NB4 (cell line): Measurements from ENCODE around the gene RNF114.

Source experiments
- DNase-seq: peaks from one replicate; pipeline ENCODE4 v3.0.0; 2010; ENCODE audit warnings: low read depth
- H3K4me3 ChIP-seq: one replicate; pipeline ENCODE4 v1.5.1; 2011; ENCODE audit warnings: mild to moderate bottlenecking, low read depth, low read length, moderate library complexity
- MYC ChIP-seq: IDR thresholded peaks from 2 replicates; pipeline ENCODE4 v1.6.1; 2011; ENCODE audit warnings: low read depth, low read length
- POLR2A ChIP-seq: IDR thresholded peaks from 2 replicates; pipeline ENCODE4 v1.6.1; 2011; ENCODE audit warnings: mild to moderate bottlenecking; ENCODE audit not compliant: insufficient read length; ENCODE audit errors: extremely low read depth
- TF ChIP-seq, protein P1 (sequence below): IDR thresholded peaks from one replicate; pipeline ENCODE4 v1.5.1; 2012; ENCODE audit warnings: low read depth, low read length
- TF ChIP-seq, protein P2 (sequence below): IDR thresholded peaks from 2 replicates; pipeline ENCODE4 v1.6.1; 2011; ENCODE audit warnings: low read depth, low read length

The RNF114 gene

DNA sequence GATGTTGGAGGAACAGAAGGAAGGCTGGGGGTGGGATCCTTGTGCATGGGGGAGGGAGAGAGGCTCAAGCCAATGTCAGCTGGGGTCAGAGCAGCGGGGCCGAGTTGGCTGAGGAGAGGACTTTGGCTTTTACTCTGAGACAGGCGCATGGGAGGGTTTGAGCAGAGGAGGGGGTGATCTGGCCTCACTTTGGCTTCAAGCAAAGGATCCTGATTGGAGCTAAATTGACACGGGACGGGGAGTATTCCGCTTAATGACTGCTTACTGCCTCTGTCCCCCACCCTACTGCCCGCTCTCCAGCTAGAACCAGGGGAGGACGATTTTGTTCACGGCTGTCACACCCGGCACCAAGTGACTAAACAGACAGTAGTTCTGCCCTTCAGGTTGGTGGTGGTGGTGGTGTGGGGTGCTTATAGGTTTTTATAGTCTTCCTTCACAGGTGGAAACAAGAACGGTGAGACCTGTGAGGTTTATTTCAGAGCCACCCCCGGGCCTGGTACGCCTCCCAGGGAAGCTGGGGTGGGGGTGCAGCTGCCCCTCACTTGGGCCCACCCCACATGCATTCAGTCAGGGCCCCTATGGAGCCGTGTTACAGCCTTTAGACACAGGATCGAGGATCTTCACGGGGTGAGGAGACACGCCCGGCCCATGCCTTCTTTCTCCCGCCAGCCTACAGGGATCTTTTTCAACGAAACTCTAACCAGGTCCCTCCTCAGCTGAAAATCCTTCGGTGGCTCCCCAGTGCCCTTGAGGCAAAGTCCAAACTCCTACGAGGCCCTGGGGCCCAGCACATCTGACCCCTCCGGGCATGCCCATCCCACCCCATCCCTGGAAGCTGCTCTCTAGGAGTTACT is 45.2 kb downstream of the RNF114 start:
- TF ChIP-seq, protein P1, sequence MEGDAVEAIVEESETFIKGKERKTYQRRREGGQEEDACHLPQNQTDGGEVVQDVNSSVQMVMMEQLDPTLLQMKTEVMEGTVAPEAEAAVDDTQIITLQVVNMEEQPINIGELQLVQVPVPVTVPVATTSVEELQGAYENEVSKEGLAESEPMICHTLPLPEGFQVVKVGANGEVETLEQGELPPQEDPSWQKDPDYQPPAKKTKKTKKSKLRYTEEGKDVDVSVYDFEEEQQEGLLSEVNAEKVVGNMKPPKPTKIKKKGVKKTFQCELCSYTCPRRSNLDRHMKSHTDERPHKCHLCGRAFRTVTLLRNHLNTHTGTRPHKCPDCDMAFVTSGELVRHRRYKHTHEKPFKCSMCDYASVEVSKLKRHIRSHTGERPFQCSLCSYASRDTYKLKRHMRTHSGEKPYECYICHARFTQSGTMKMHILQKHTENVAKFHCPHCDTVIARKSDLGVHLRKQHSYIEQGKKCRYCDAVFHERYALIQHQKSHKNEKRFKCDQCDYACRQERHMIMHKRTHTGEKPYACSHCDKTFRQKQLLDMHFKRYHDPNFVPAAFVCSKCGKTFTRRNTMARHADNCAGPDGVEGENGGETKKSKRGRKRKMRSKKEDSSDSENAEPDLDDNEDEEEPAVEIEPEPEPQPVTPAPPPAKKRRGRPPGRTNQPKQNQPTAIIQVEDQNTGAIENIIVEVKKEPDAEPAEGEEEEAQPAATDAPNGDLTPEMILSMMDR: no peak
- TF ChIP-seq MYC (no peak), POLR2A (no peak)
- TF ChIP-seq, protein P2, sequence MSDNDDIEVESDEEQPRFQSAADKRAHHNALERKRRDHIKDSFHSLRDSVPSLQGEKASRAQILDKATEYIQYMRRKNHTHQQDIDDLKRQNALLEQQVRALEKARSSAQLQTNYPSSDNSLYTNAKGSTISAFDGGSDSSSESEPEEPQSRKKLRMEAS: no peak
- no peak overlapping the region for H3K4me3 ChIP-seq
- no peak for DNase-seq

DNA sequence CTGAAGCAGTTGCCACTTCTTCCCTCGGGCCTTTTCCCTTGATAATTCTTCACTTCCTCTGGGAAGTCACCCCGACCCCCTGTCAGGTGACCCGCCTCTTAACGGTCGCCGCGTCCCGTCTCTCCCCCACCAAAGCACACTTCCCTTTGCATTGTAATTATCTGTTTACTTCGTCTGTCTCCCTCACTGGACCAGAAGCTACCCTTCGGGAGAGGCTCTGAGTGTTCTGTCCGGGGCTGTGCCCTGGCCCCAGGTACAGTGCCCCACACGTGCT is 45.8 kb downstream of the RNF114 start:
- DNase-seq: peak; percentile 39
- TF ChIP-seq POLR2A (no peak), MYC (no peak)
- TF ChIP-seq, protein P1: no peak
- TF ChIP-seq, protein P2: no peak
- no peak overlapping the region for H3K4me3 ChIP-seq

DNA sequence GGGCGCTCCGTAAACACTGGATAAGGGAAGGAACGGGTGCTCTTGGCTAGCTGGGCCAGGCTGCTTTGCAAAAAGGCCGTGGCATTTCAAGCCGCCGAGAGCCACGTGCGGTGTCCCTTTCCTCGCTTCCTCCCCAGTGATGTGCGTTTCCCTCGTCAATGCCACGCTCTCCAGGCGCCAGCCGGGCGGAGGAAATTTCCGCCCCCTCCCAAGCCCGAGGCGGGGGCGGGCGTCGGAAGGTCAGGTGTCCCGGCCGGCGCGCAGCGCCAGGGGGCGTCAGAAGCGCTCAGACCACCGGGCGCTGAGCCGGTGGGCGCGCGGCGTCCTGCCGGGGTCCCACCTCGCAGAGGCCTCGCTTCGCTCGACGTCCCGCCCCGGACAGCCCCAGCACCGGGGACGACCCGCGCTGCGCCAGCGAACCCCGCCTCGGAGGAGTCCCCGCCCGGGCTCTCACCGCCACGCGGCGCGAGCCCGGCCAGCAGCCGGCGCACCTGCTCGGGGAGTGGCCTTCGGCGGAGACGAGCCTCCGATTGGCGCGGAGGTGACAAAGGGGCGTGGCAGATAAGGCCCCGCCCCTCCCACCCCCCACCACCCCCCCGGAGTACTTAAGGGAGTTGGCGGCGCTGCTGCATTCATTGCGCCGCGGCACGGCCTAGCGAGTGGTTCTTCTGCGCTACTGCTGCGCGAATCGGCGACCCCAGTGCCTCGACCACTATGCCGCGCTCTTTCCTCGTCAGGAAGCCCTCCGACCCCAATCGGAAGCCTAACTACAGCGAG is 46.3 kb downstream of the RNF114 start, which contains the start of gene SNAI1:
SNAI1 (plus strand) TSS at position 635 of the 777 bp plus-strand sequence; CDS start at position 715, 80 bp downstream.
- TF ChIP-seq MYC (no peak), POLR2A (no peak)
- TF ChIP-seq, protein P1: no peak
- TF ChIP-seq, protein P2: no peak
- peak; percentile 79 for DNase-seq
- peak within 1 kb of the TSS; percentile 34 for H3K4me3 ChIP-seq

DNA sequence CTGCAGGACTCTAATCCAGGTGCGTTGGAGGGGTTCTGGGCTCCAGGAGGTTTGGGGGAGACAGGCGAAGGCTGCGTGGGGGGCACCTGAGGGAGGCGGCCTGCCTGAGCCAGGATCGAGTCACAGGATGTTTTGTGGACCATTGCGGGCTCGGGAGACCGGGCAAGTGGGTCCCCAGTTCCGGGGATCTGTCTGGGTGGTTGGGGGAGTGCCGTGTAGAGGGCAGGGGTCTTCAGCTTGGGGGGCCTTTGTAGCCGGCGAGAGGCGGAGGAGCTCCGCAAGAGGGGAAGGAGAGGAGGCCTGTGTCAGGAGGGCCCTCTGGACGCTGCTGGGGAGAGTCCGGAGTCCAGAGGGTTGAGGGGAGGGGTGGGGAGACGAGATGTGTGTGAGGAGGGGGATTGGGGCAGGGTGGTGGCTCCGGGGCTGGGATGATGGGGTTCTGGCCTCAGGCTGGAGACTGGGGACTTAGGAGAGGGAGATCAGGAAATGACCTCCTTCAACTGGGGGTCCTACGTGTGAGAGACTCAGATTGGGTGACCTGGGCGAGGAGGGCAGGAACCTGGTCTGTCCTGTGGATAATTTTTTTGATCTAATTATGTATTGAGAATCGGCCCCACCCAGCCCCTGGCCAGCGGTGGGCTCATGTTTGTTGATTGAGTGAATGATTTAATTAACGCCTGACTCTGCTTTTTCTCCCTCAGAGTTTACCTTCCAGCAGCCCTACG is 47.1 kb downstream of the RNF114 start:
- no peak for DNase-seq
- H3K4me3 ChIP-seq: peak overlapping the region; percentile 34
- TF ChIP-seq, protein P1: no peak
- TF ChIP-seq POLR2A: no peak
- TF ChIP-seq MYC: no peak
- TF ChIP-seq, protein P2: no peak

DNA sequence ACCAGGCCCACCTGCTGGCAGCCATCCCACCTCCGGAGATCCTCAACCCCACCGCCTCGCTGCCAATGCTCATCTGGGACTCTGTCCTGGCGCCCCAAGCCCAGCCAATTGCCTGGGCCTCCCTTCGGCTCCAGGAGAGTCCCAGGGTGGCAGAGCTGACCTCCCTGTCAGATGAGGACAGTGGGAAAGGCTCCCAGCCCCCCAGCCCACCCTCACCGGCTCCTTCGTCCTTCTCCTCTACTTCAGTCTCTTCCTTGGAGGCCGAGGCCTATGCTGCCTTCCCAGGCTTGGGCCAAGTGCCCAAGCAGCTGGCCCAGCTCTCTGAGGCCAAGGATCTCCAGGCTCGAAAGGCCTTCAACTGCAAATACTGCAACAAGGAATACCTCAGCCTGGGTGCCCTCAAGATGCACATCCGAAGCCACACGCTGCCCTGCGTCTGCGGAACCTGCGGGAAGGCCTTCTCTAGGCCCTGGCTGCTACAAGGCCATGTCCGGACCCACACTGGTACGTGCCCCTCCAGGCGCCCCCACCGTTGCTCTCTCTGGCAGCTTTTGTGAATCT is 47.7 kb downstream of the RNF114 start:
- no peak overlapping the region for H3K4me3 ChIP-seq
- DNase-seq: no peak
- TF ChIP-seq, protein P2: no peak
- TF ChIP-seq MYC (no peak), POLR2A (no peak)
- TF ChIP-seq, protein P1: no peak
